IMR-90 (cell line): ENCODE data around the gene PDK4. TPM values are rescaled to one million over a fixed set of nuclear protein-coding genes. Genes with fewer than 3 reads are reported as not detected.

Source experiments
- ATAC-seq: fragments of 200-7000 bp; cut with Tn5 transposase; 2 replicates; pipeline ENCODE4 v1.9.1; 2020; ENCODE audit warnings: low read depth, mild to moderate bottlenecking, moderate library complexity
- BruUV-seq: library from RNA; stranded (reverse); fragments of 400-500 nt; replicated peaks from 2 replicates; lab custom pipeline; 2021; lab: Mats Ljungman, UMichigan
- CTCF ChIA-PET: fragments of 300-600 bp; formaldehyde crosslinking; extraction: SDS; loops from one replicate; lab custom pipeline; 2021; ENCODE audit warnings: antibody characterized with exemption; lab: Yijun Ruan, JAX
- POLR2A ChIA-PET: fragments of 300-600 bp; sonication (Branson Sonifier 250); formaldehyde crosslinking; loops from one replicate; lab custom pipeline; 2022; ENCODE audit warnings: antibody characterized with exemption; ENCODE audit not compliant: unreplicated experiment; lab: Charles Lee
- DNase-seq: peaks from one replicate; pipeline ENCODE4 v3.0.0; 2013
- H2AFZ ChIP-seq: replicated peaks from 2 replicates; pipeline ENCODE3; 2013; ENCODE audit warnings: low read length, mild to moderate bottlenecking; ENCODE audit not compliant: poor library complexity
- H2AK5ac ChIP-seq: 2 replicates; pipeline ENCODE4 v1.6.1; 2013; ENCODE audit warnings: low read depth, low read length, inconsistent platforms
- H2AK9ac ChIP-seq: replicated peaks from 2 replicates; pipeline ENCODE3; 2013; ENCODE audit warnings: mild to moderate bottlenecking, low read depth, low read length, moderate library complexity; ENCODE audit not compliant: poor library complexity
- H2BK120ac ChIP-seq: 2 replicates; pipeline ENCODE4 v1.6.1; 2013; ENCODE audit warnings: low read depth, low read length, inconsistent platforms
- H2BK15ac ChIP-seq: 3 replicates; pipeline ENCODE4 v1.6.1; 2013; ENCODE audit warnings: low read depth, low read length, inconsistent platforms
- H2BK20ac ChIP-seq: 2 replicates; pipeline ENCODE4 v1.6.1; 2013; ENCODE audit warnings: low read depth, mild to moderate bottlenecking, inconsistent platforms, low read length, moderate library complexity
- H2BK5ac ChIP-seq: 2 replicates; pipeline ENCODE4 v1.6.1; 2013; ENCODE audit warnings: mild to moderate bottlenecking, low read depth, low read length, inconsistent platforms; ENCODE audit not compliant: poor library complexity, severe bottlenecking
- H3K14ac ChIP-seq: replicated peaks from 2 replicates; pipeline ENCODE4 v1.6.1; 2013; ENCODE audit warnings: low read depth, low read length, inconsistent platforms
- H3K18ac ChIP-seq: 2 replicates; pipeline ENCODE4 v1.6.1; 2013; ENCODE audit warnings: low read depth, low read length, control low read depth
- H3K23ac ChIP-seq: 2 replicates; pipeline ENCODE4 v1.6.1; 2013; ENCODE audit warnings: low read depth, low read length, inconsistent platforms
- H3K27ac ChIP-seq: 2 replicates; pipeline ENCODE4 v1.5.1; 2013; ENCODE audit warnings: mild to moderate bottlenecking, control low read depth, low read length; ENCODE audit not compliant: insufficient read depth
- H3K27me3 ChIP-seq: 2 replicates; pipeline ENCODE4 v1.6.1; 2013; ENCODE audit warnings: low read length; ENCODE audit not compliant: control insufficient read depth, insufficient read depth
- H3K36me3 ChIP-seq: 2 replicates; pipeline ENCODE4 v1.6.1; 2013; ENCODE audit warnings: low read length, mixed read lengths; ENCODE audit not compliant: control insufficient read depth, insufficient read depth
- H3K4ac ChIP-seq: 2 replicates; pipeline ENCODE4 v1.6.1; 2013; ENCODE audit warnings: low read depth, low read length, inconsistent platforms
- H3K4me1 ChIP-seq: 2 replicates; pipeline ENCODE4 v1.6.1; 2013; ENCODE audit warnings: low read length, mixed read lengths; ENCODE audit not compliant: control insufficient read depth, insufficient read depth
- H3K4me2 ChIP-seq: 2 replicates; pipeline ENCODE4 v1.6.1; 2013; ENCODE audit warnings: low read depth, mild to moderate bottlenecking, control low read depth, low read length, moderate library complexity
- H3K4me3 ChIP-seq: 2 replicates; pipeline ENCODE4 v1.5.1; 2013; ENCODE audit warnings: low read depth, mild to moderate bottlenecking, control low read depth, low read length, moderate library complexity; ENCODE audit not compliant: insufficient read depth
- H3K56ac ChIP-seq: 2 replicates; pipeline ENCODE4 v1.6.1; 2013; ENCODE audit warnings: low read length, inconsistent platforms; ENCODE audit not compliant: insufficient read depth; ENCODE audit errors: extremely low read depth
- H3K79me1 ChIP-seq, 2 experiments: 2 replicates each; pipeline ENCODE4 v1.6.1; 2013; ENCODE audit warnings: low read length in 2 of 2, inconsistent platforms in 1 of 2, low read depth in 1 of 2
- H3K9ac ChIP-seq: 2 replicates; pipeline ENCODE4 v1.6.1; 2013; ENCODE audit warnings: low read depth, low read length, control low read depth
- H3K9me1 ChIP-seq: 2 replicates; pipeline ENCODE4 v1.6.1; 2013; ENCODE audit warnings: low read length, inconsistent platforms; ENCODE audit not compliant: insufficient read depth
- H3K9me3 ChIP-seq: 2 replicates; pipeline ENCODE4 v1.6.1; 2013; ENCODE audit warnings: low read length; ENCODE audit not compliant: control insufficient read depth, insufficient read depth
- H4K20me1 ChIP-seq: 2 replicates; pipeline ENCODE4 v1.6.1; 2013; ENCODE audit warnings: low read length, inconsistent platforms; ENCODE audit not compliant: insufficient read depth
- H4K5ac ChIP-seq: 2 replicates; pipeline ENCODE4 v1.6.1; 2013; ENCODE audit warnings: mild to moderate bottlenecking, low read depth, low read length, control low read depth
- H4K8ac ChIP-seq, 2 experiments: 2 replicates each; pipeline ENCODE4 v1.6.1; 2013; ENCODE audit warnings: low read depth in 2 of 2, low read length in 2 of 2, control low read depth in 1 of 2, inconsistent platforms in 1 of 2
- H4K91ac ChIP-seq: 2 replicates; pipeline ENCODE4 v1.6.1; 2013; ENCODE audit warnings: low read depth, low read length, inconsistent platforms; ENCODE audit not compliant: insufficient read depth
- BHLHE40 ChIP-seq: fragments of 150-350 bp; IDR thresholded peaks from 2 replicates; pipeline ENCODE4 v1.6.1; 2016; ENCODE audit warnings: mild to moderate bottlenecking, low read depth, low read length
- FOS ChIP-seq: fragments of 150-350 bp; IDR thresholded peaks from 2 replicates; pipeline ENCODE4 v1.6.1; 2016; ENCODE audit warnings: low read depth, low read length
- dilution Hi-C: fragments of 300-500 bp; cut with HindIII; formaldehyde crosslinking; loops from one replicate; pipeline ENCODE4 v1.14.3; 2018; ENCODE audit warnings: low sequenced_read_pairs; ENCODE audit not compliant: unreplicated experiment
- in situ Hi-C: fragments of 300-500 bp; cut with MboI; formaldehyde crosslinking; loops from 3 replicates; pipeline ENCODE4 v1.14.3; 2019; ENCODE audit warnings: low sequenced_read_pairs, inconsistent platforms, mixed read lengths
- intact Hi-C: fragments of 100-400 bp; cut with micrococcal nuclease; formaldehyde crosslinking; loops from 2 replicates; pipeline ENCODE4 v1.10.0; 2022
- polyA plus RNA-seq, 3 experiments: library from polyadenylated mRNA; depleted of rRNA; stranded (reverse); fragments of >200 nt; gene quantifications; 2 replicates each; pipeline ENCODE4 v1.2.3, GENCODE V29; 2012; ENCODE audit warnings: low replicate concordance in 1 of 3
- total RNA-seq: library from RNA; depleted of rRNA; stranded (reverse); fragments of >200 nt; gene quantifications from 2 replicates; pipeline ENCODE4 v1.2.3, GENCODE V29; 2012

Gene PDK4
- total and polyA plus RNA-seq, 2 of the 4 experiments (the other 2 are of a cell fraction), result under 0.01 to 0.03 TPM

DNA sequence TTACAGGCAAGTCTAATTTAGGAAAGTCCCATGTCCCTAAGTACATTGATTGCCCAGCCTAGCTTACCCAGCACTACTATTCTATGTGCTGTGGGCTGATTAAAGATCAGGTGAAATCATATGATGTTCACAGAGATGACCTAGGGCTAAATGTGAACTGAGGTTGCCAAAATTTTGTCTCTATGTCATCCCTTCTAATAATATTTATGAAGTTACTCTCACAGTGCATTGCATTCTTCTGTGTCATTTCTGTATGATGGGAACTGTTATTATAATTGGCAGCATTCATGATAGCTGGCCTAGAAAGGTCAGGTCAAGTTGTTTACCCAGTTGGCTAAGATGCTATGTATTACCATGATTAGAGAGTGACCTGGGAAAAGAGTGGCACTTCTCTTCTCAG is 2.8 kb upstream of the PDK4 start:
- H3K4me3 ChIP-seq, result no peak overlapping the region
- H4K8ac ChIP-seq, result no peak overlapping the region
- ATAC-seq (no peak), DNase-seq (no peak)
- no peaks in the 10 kb centered on the region for H3K9me1 ChIP-seq
- no peaks in the 10 kb centered on the region for H3K36me3 ChIP-seq
- intact Hi-C loops, result no loop called here
- no peak overlapping the region for H3K9ac ChIP-seq
- H3K14ac ChIP-seq, result no peak overlapping the region
- no peak overlapping the region for H3K18ac ChIP-seq
- no peak overlapping the region for H2BK20ac ChIP-seq
- TF ChIP-seq BHLHE40 (no peak), FOS (no peak)
- no peak overlapping the region for H3K56ac ChIP-seq
- no peak overlapping the region for H2BK5ac ChIP-seq
- in situ Hi-C loops, result no loop called here
- H4K5ac ChIP-seq, result no peak overlapping the region
- H2AK9ac ChIP-seq, result no peak overlapping the region
- no peak overlapping the region for H2AK5ac ChIP-seq
- H4K20me1 ChIP-seq, result no peaks in the 10 kb centered on the region
- no peak overlapping the region for H3K27ac ChIP-seq
- H2BK15ac ChIP-seq, result no peak overlapping the region
- H3K4ac ChIP-seq, result no peak overlapping the region
- H3K27me3 ChIP-seq, result no peaks in the 10 kb centered on the region; the same call in 1 of the 2 replicates
- H3K9me3 ChIP-seq, result no peaks in the 10 kb centered on the region
- ChIA-PET POLR2A (no interaction called here), CTCF (no interaction called here)
- H3K4me2 ChIP-seq, result no peak overlapping the region
- H3K79me1 ChIP-seq, result no peaks in the 10 kb centered on the region
- H2BK120ac ChIP-seq, result no peak overlapping the region
- H3K23ac ChIP-seq, result no peak overlapping the region
- BruUV-seq, result no TSS peak
- no peak overlapping the region for H4K91ac ChIP-seq
- H2AFZ ChIP-seq, result no peak overlapping the region
- dilution Hi-C loops, result no loop called here
- peaks cover 3% of the 10 kb centered on the region for H3K4me1 ChIP-seq
